HepG2 (cell line): ENCODE data around the gene UGT1A7. TPM values are rescaled to one million over a fixed set of nuclear protein-coding genes. Genes with fewer than 3 reads are reported as not detected.

Experiments
- ATAC-seq: fragments of 200-7000 bp; cut with Tn5 transposase; 3 replicates; pipeline ENCODE4 v1.9.1; 2020; ENCODE audit warnings: mild to moderate bottlenecking, moderate library complexity
- BruUV-seq: library from RNA; stranded (reverse); fragments of 400-500 nt; replicated peaks from 2 replicates; lab custom pipeline; 2021; lab: Mats Ljungman, UMichigan
- CTCF ChIA-PET: fragments of 300-600 bp; formaldehyde crosslinking; extraction: SDS; loops from one replicate; lab custom pipeline; 2021; ENCODE audit warnings: low total read pairs, inconsistent platforms, low intra/inter-chr PET ratio; lab: Yijun Ruan, JAX
- POLR2A ChIA-PET: fragments of 350-600 bp; sonication (Branson Sonifier 250); formaldehyde crosslinking; loops from one replicate; lab custom pipeline; 2020; ENCODE audit warnings: antibody characterized with exemption, inconsistent platforms; lab: Yijun Ruan, JAX
- DNase-seq: peaks from one replicate; pipeline ENCODE4 v3.0.0-alpha.2; 2015; ENCODE audit warnings: low spot score
- FAIRE-seq: peaks from 3 replicates; lab custom pipeline; 2011; peaks lifted over from hg19 to GRCh38; lab: Jason Lieb, UNC
- H2AFZ ChIP-seq: one replicate; pipeline ENCODE4 v1.6.1; 2011; ENCODE audit warnings: low read length, inconsistent platforms
- H3K27ac ChIP-seq: fragments of 300-600 bp; 3 replicates; pipeline ENCODE4 v1.8.0; 2011; ENCODE audit warnings: mixed run types, mild to moderate bottlenecking, mixed read lengths, low read length, inconsistent platforms; ENCODE audit not compliant: insufficient read depth; ENCODE audit errors: extremely low read length
- H3K27me3 ChIP-seq, 2 experiments: fragments of 200-600 bp in 1 of 2; 2 replicates in 1 of 2; 3 replicates in 1 of 2; pipeline versions ENCODE4 v1.6.0 to v1.8.0; 2011; ENCODE audit warnings: low read length in 2 of 2, mild to moderate bottlenecking in 2 of 2, moderate library complexity in 2 of 2, inconsistent platforms in 1 of 2; ENCODE audit not compliant: insufficient read depth in 2 of 2, control insufficient read depth in 1 of 2
- H3K36me3 ChIP-seq, 2 experiments: fragments of 200-600 bp in 1 of 2; replicated peaks in 1 of 2; 2 replicates in 1 of 2; 3 replicates in 1 of 2; pipeline versions ENCODE4 v1.5.1 to v1.8.0; 2011; ENCODE audit warnings: low read length in 2 of 2, inconsistent platforms in 1 of 2; ENCODE audit not compliant: insufficient read depth in 2 of 2, control insufficient read depth in 1 of 2
- H3K4me1 ChIP-seq: 2 replicates; pipeline ENCODE4 v1.5.1; 2012; ENCODE audit warnings: low read length, inconsistent platforms; ENCODE audit not compliant: insufficient read depth
- H3K4me2 ChIP-seq: 2 replicates; pipeline ENCODE4 v1.6.0; 2011; ENCODE audit warnings: low read depth, low read length, inconsistent platforms
- H3K4me3 ChIP-seq, 3 experiments: fragments of 200-600 bp in 1 of 3; sonication (generic), shearing (Covaris generic) in 1 of 3; replicated peaks in 1 of 3; 2 replicates each; pipeline ENCODE4 v1.5.1; 2011 to 2016; ENCODE audit warnings: low read length in 3 of 3, inconsistent platforms in 2 of 3, low read depth in 2 of 3, mild to moderate bottlenecking in 2 of 3, control low read depth in 1 of 3, mixed read lengths in 1 of 3; ENCODE audit not compliant: insufficient read depth in 1 of 3
- H3K79me2 ChIP-seq: one replicate; pipeline ENCODE4 v1.6.1; 2011; ENCODE audit warnings: low read length, inconsistent platforms; ENCODE audit not compliant: insufficient read depth
- H3K9ac ChIP-seq: 2 replicates; pipeline ENCODE4 v1.6.0; 2011; ENCODE audit warnings: mild to moderate bottlenecking, low read depth, low read length, inconsistent platforms; ENCODE audit not compliant: insufficient read depth
- H3K9me3 ChIP-seq: 2 replicates; pipeline ENCODE4 v1.5.1; 2012; ENCODE audit warnings: mild to moderate bottlenecking, low read length
- H4K20me1 ChIP-seq: 2 replicates; pipeline ENCODE4 v1.6.0; 2011; ENCODE audit warnings: inconsistent platforms, mild to moderate bottlenecking, low read length, moderate library complexity; ENCODE audit not compliant: insufficient read depth
- CCAR2 ChIP-seq: fragments of 200-400 bp; formaldehyde crosslinking; optimal IDR thresholded peaks from 2 replicates; pipeline ENCODE3; 2018; ENCODE audit warnings: low read depth, mild to moderate bottlenecking, low read length, moderate library complexity
- ELF4 ChIP-seq: sonication (generic); formaldehyde crosslinking; IDR thresholded peaks from 2 replicates; pipeline ENCODE4 v1.5.0; 2020; ENCODE audit warnings: missing genetic modification reagents, mild to moderate bottlenecking, moderate library complexity, borderline replicate concordance
- MEF2D ChIP-seq: sonication (generic); formaldehyde crosslinking; IDR thresholded peaks from 2 replicates; pipeline ENCODE4 v1.5.1; 2020; ENCODE audit warnings: mild to moderate bottlenecking, missing genetic modification reagents
- NCOA1 ChIP-seq: sonication (generic); formaldehyde crosslinking; IDR thresholded peaks from 2 replicates; pipeline ENCODE4 v1.9.0; 2021; ENCODE audit warnings: missing genetic modification reagents
- SMAD9 ChIP-seq: sonication (generic); formaldehyde crosslinking; IDR thresholded peaks from 2 replicates; pipeline ENCODE4 v1.5.1; 2020; ENCODE audit warnings: mild to moderate bottlenecking, missing genetic modification reagents
- ZBTB42 ChIP-seq: sonication (generic); formaldehyde crosslinking; IDR thresholded peaks from 2 replicates; pipeline ENCODE4 v1.5.0; 2020; ENCODE audit warnings: mild to moderate bottlenecking, missing genetic modification reagents
- ZNF205 ChIP-seq: IDR thresholded peaks from 2 replicates; pipeline ENCODE4 v1.6.1; 2018; ENCODE audit warnings: missing biosample characterization, missing genetic modification reagents
- ZNF256 ChIP-seq: sonication (generic); formaldehyde crosslinking; conservative IDR thresholded peaks from 2 replicates; pipeline ENCODE4 v1.4.0; 2020; ENCODE audit warnings: missing genetic modification reagents
- ZNF510 ChIP-seq: sonication (generic); formaldehyde crosslinking; IDR thresholded peaks from 2 replicates; pipeline ENCODE4 v1.4.0; 2020; ENCODE audit warnings: low read depth, mild to moderate bottlenecking, missing genetic modification reagents
- ZNF550 ChIP-seq: sonication (generic); formaldehyde crosslinking; IDR thresholded peaks from 2 replicates; pipeline ENCODE4 v1.4.0; 2020; ENCODE audit warnings: mild to moderate bottlenecking, missing genetic modification reagents, borderline replicate concordance
- ZNF891 ChIP-seq: sonication (generic); formaldehyde crosslinking; IDR thresholded peaks from 2 replicates; pipeline ENCODE4 v1.5.0; 2020; ENCODE audit warnings: mild to moderate bottlenecking, missing genetic modification reagents
- WGBS: methylation state at CpG from one replicate; pipeline ENCODE4 v1.1.6; 2017; ENCODE audit warnings: low lambda C conversion rate; 5-methylcytosine and 5-hydroxymethylcytosine counted together
- in situ Hi-C: cut with HindIII; loops from 2 replicates; pipeline ENCODE4 v1.10.0; 2017; ENCODE audit warnings: low pct_unique_long_range_greater_than_20kb; ENCODE audit not compliant: extremely low pct_ligation_motif_present
- intact Hi-C: fragments of 100-400 bp; cut with micrococcal nuclease; formaldehyde crosslinking; loops from one replicate; pipeline ENCODE4 v1.10.0; 2022; ENCODE audit not compliant: unreplicated experiment
- polyA plus RNA-seq, 8 experiments: library from polyadenylated mRNA; depleted of rRNA in 3 of 8; stranded (reverse) in 7 of 8; unstranded in 1 of 8; fragments of >200 nt; fragmentation: Illumina TruSeq in 4 of 8; extraction: Trizol in 4 of 8; gene quantifications; 2 replicates each; pipeline versions ENCODE4 v1.2.1 to v1.2.3, GENCODE V29; 2011 to 2016; ENCODE audit warnings: low read depth in 4 of 8, missing spikeins in 1 of 8, mixed read lengths in 1 of 8; ENCODE audit not compliant: insufficient read depth in 1 of 8
- total RNA-seq, 5 experiments: library from RNA; depleted of rRNA; stranded (reverse); fragments of >200 nt; fragmentation: Illumina TruSeq; extraction: Trizol; gene quantifications; 2 replicates each; pipeline ENCODE4 v1.2.3, GENCODE V29; 2016; ENCODE audit warnings: low read depth in 1 of 5

The UGT1A7 gene
- total and polyA plus RNA-seq, 2 of the 13 experiments (the other 11 are each of a cell fraction or from before 2014, with no cell fraction given): not detected

DNA sequence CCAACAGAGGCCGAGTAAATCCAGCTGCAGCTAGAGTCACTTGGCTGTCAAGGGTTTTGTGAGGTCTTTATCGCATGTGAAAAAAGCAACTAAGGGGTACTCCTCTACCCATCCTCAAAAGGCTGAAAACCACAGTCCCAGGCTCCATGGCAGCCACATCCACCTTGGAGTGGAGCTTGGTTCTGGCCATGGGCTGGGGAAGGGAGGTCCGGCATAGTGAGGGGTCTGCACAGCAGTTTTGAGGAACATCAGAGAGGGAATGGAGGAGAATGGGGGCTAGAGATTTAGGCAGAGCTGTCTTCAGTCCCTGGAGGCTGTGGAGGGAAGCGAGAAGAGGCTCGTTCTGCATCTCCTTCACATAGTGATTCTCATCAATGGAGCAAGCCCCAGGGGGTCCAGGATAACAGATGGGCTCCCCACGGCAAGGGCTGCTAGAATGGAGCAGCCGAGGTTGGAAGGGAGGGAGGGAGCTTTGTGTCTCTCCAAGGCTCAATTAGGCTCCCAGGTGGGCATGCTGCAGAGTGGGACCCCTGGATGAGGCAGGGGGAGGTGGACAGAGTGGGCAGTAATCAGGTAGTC, 117.5 kb downstream of the UGT1A7 start:
- Histone ChIP-seq H4K20me1 (no peaks in the 10 kb centered on the region), H3K9ac (no peak overlapping the region), H3K27ac (no peak overlapping the region), H3K36me3 (no peaks in the 10 kb centered on the region), H3K79me2 (no peaks in the 10 kb centered on the region), H3K9me3 (no peaks in the 10 kb centered on the region), H3K4me2 (no peak overlapping the region), H3K4me3 (no peak overlapping the region), H2AFZ (no peak overlapping the region), H3K27me3 (peaks cover 2 to 54% of the 10 kb centered on the region in 2 experiments; a peak in 3 of 5 replicates), H3K4me1 (peaks cover 5% of the 10 kb centered on the region; the same call in 1 of the 2 replicates)
- ATAC-seq (no peak), FAIRE-seq (no peak), DNase-seq (no peak)
- TF ChIP-seq SMAD9: no peak
- TF ChIP-seq MEF2D (CRISPR knock-in tag): no peak
- no peak for TF ChIP-seq ZNF256
- no peak for TF ChIP-seq ELF4
- no peak for TF ChIP-seq ZNF205 (CRISPR knock-in tag)
- no peak for TF ChIP-seq ZBTB42 (CRISPR knock-in tag)
- TF ChIP-seq ZNF510: no peak
- no peak for TF ChIP-seq CCAR2
- TF ChIP-seq NCOA1 (CRISPR knock-in tag): no peak
- no peak for TF ChIP-seq ZNF891
- ChIA-PET POLR2A (no interaction called here), CTCF (no interaction called here)
- intact Hi-C loops (no loop called here), in situ Hi-C loops (no loop called here)
- WGBS: 31% methylated on average over 7 of the region's 7 CpGs
- BruUV-seq: no TSS peak

- no peak overlapping the region for H3K4me3 ChIP-seq
- BruUV-seq: no TSS peak
- no peaks in the 10 kb centered on the region for H3K36me3 ChIP-seq
- WGBS: 50% methylated on average over 1 of the region's 5 CpGs
- no peaks in the 10 kb centered on the region for H4K20me1 ChIP-seq
- no peak overlapping the region for H3K4me2 ChIP-seq
- no peak overlapping the region for H3K27ac ChIP-seq
- no peaks in the 10 kb centered on the region for H3K79me2 ChIP-seq
- ChIA-PET POLR2A (no interaction called here), CTCF (no interaction called here)
- no peak for TF ChIP-seq ZNF550 (CRISPR knock-in tag)
- no peak overlapping the region for H3K9ac ChIP-seq
- no peak for FAIRE-seq
- no peaks in the 10 kb centered on the region for H3K4me1 ChIP-seq
- in situ Hi-C loops (no loop called here), intact Hi-C loops (no loop called here)
- H2AFZ ChIP-seq: no peak overlapping the region
- peaks cover 2 to 50% of the 10 kb centered on the region in 2 experiments; a peak in 3 of 5 replicates for H3K27me3 ChIP-seq
- no peak for DNase-seq
- H3K9me3 ChIP-seq: no peaks in the 10 kb centered on the region
- ATAC-seq: no peak; the same call in 2 of the 3 replicates
Observed at GRCh38 chr2:233799716-233800115, 118.0 kb downstream of the UGT1A7 start.
